ENCODE results near the gene SPATA13. TPM values are rescaled to one million over a fixed set of nuclear protein-coding genes. Genes with fewer than 3 reads are reported as not detected.

SPATA13 gene
- total RNA-seq, 1 experiment from 2014 or later: 2.1 TPM

- Histone ChIP-seq H3K4me1 (ENCODE audit: low read length) (no peaks in the 10 kb centered on the region), H4K20me1 (ENCODE audit: insufficient read depth, low read depth, low read length) (no peaks in the 10 kb centered on the region), H3K27ac (ENCODE audit: low read length) (no peak overlapping the region), H3K9me2 (replicated peaks; ENCODE audit: insufficient read depth, low read length) (no peaks in the 10 kb centered on the region), H3K4me3 (ENCODE audit: low read length) (no peak overlapping the region), H3K36me3 (ENCODE audit: insufficient read depth, low read length) (no peaks in the 10 kb centered on the region), H3K79me2 (ENCODE audit: low read length) (no peaks in the 10 kb centered on the region), H3K27me3 (ENCODE audit: low read length) (no peaks in the 10 kb centered on the region), H2AFZ (ENCODE audit: low read length) (no peak overlapping the region), H3K9ac (ENCODE audit: low read length) (no peak overlapping the region), H3K4me2 (ENCODE audit: low read depth, low read length, poor library complexity, severe bottlenecking) (no peak overlapping the region), H3K9me3 (ENCODE audit: low read length) (no peaks in the 10 kb centered on the region)
- no peak for DNase-seq
Observed at GRCh38 chr13:24264976-24265375, 104.5 kb downstream of the SPATA13 start.

GRCh38 chr13:24265453-24265852, 104.9 kb downstream of the SPATA13 start:
- Histone ChIP-seq H2AFZ (ENCODE audit: low read length) (no peak overlapping the region), H3K9me2 (replicated peaks; ENCODE audit: insufficient read depth, low read length) (no peaks in the 10 kb centered on the region), H3K27me3 (ENCODE audit: low read length) (no peaks in the 10 kb centered on the region), H3K9ac (ENCODE audit: low read length) (no peak overlapping the region), H3K36me3 (ENCODE audit: insufficient read depth, low read length) (no peaks in the 10 kb centered on the region), H4K20me1 (ENCODE audit: insufficient read depth, low read depth, low read length) (no peaks in the 10 kb centered on the region), H3K27ac (ENCODE audit: low read length) (no peak overlapping the region), H3K79me2 (ENCODE audit: low read length) (no peaks in the 10 kb centered on the region), H3K4me1 (ENCODE audit: low read length) (no peaks in the 10 kb centered on the region), H3K9me3 (ENCODE audit: low read length) (no peaks in the 10 kb centered on the region), H3K4me2 (ENCODE audit: low read depth, low read length, poor library complexity, severe bottlenecking) (no peak overlapping the region), H3K4me3 (ENCODE audit: low read length) (no peak overlapping the region)
- no peak for DNase-seq

GRCh38 chr13:24267274-24267673, 106.8 kb downstream of the SPATA13 start:
- Histone ChIP-seq H4K20me1 (ENCODE audit: insufficient read depth, low read depth, low read length) (no peaks in the 10 kb centered on the region), H3K9me3 (ENCODE audit: low read length) (no peaks in the 10 kb centered on the region), H3K4me3 (ENCODE audit: low read length) (no peak overlapping the region), H3K9me2 (replicated peaks; ENCODE audit: insufficient read depth, low read length) (no peaks in the 10 kb centered on the region), H3K27me3 (ENCODE audit: low read length) (no peaks in the 10 kb centered on the region), H3K36me3 (ENCODE audit: insufficient read depth, low read length) (no peaks in the 10 kb centered on the region), H3K27ac (ENCODE audit: low read length) (no peak overlapping the region), H3K4me2 (ENCODE audit: low read depth, low read length, poor library complexity, severe bottlenecking) (no peak overlapping the region), H3K9ac (ENCODE audit: low read length) (no peak overlapping the region), H2AFZ (ENCODE audit: low read length) (no peak overlapping the region), H3K4me1 (ENCODE audit: low read length) (no peaks in the 10 kb centered on the region), H3K79me2 (ENCODE audit: low read length) (no peaks in the 10 kb centered on the region)
- no peak for DNase-seq

GRCh38 chr13:24267801-24268200, 107.3 kb downstream of the SPATA13 start:
- H3K9me2 ChIP-seq (replicated peaks; ENCODE audit: insufficient read depth, low read length): no peaks in the 10 kb centered on the region
- no peak overlapping the region for H2AFZ ChIP-seq (ENCODE audit: low read length)
- no peak for DNase-seq
- H3K27ac ChIP-seq (ENCODE audit: low read length): no peak overlapping the region
- no peaks in the 10 kb centered on the region for H3K27me3 ChIP-seq (ENCODE audit: low read length)
- no peaks in the 10 kb centered on the region for H3K79me2 ChIP-seq (ENCODE audit: low read length)
- H3K9ac ChIP-seq (ENCODE audit: low read length): no peak overlapping the region
- no peaks in the 10 kb centered on the region for H4K20me1 ChIP-seq (ENCODE audit: insufficient read depth, low read depth, low read length)
- H3K4me3 ChIP-seq (ENCODE audit: low read length): no peak overlapping the region
- H3K4me1 ChIP-seq (ENCODE audit: low read length): no peaks in the 10 kb centered on the region
- H3K36me3 ChIP-seq (ENCODE audit: insufficient read depth, low read length): no peaks in the 10 kb centered on the region
- H3K4me2 ChIP-seq (ENCODE audit: low read depth, low read length, poor library complexity, severe bottlenecking): no peak overlapping the region
- no peaks in the 10 kb centered on the region for H3K9me3 ChIP-seq (ENCODE audit: low read length)

- H3K9ac ChIP-seq (ENCODE audit: low read length): no peak overlapping the region
- H3K79me2 ChIP-seq (ENCODE audit: low read length): no peaks in the 10 kb centered on the region
- no peak overlapping the region for H3K4me2 ChIP-seq (ENCODE audit: low read depth, low read length, poor library complexity, severe bottlenecking)
- no peak overlapping the region for H3K4me3 ChIP-seq (ENCODE audit: low read length)
- H3K9me3 ChIP-seq (ENCODE audit: low read length): no peaks in the 10 kb centered on the region
- no peaks in the 10 kb centered on the region for H3K9me2 ChIP-seq (replicated peaks; ENCODE audit: insufficient read depth, low read length)
- H2AFZ ChIP-seq (ENCODE audit: low read length): no peak overlapping the region
- H3K36me3 ChIP-seq (ENCODE audit: insufficient read depth, low read length): no peaks in the 10 kb centered on the region
- H3K27ac ChIP-seq (ENCODE audit: low read length): no peak overlapping the region
- H3K4me1 ChIP-seq (ENCODE audit: low read length): no peaks in the 10 kb centered on the region
- H3K27me3 ChIP-seq (ENCODE audit: low read length): no peaks in the 10 kb centered on the region
- H4K20me1 ChIP-seq (ENCODE audit: insufficient read depth, low read depth, low read length): no peaks in the 10 kb centered on the region
- no peak for DNase-seq
Observed at GRCh38 chr13:24269821-24270220, 109.3 kb downstream of the SPATA13 start.

GRCh38 chr13:24270639-24271141, 110.2 kb downstream of the SPATA13 start:
- H3K9me2 ChIP-seq (replicated peaks; ENCODE audit: insufficient read depth, low read length): no peaks in the 10 kb centered on the region
- H3K4me3 ChIP-seq (ENCODE audit: low read length): no peak overlapping the region
- H4K20me1 ChIP-seq (ENCODE audit: insufficient read depth, low read depth, low read length): no peaks in the 10 kb centered on the region
- H3K27me3 ChIP-seq (ENCODE audit: low read length): no peaks in the 10 kb centered on the region
- no peaks in the 10 kb centered on the region for H3K4me1 ChIP-seq (ENCODE audit: low read length)
- no peak for DNase-seq
- no peak overlapping the region for H3K9ac ChIP-seq (ENCODE audit: low read length)
- no peaks in the 10 kb centered on the region for H3K79me2 ChIP-seq (ENCODE audit: low read length)
- H2AFZ ChIP-seq (ENCODE audit: low read length): no peak overlapping the region
- H3K27ac ChIP-seq (ENCODE audit: low read length): no peak overlapping the region
- no peaks in the 10 kb centered on the region for H3K36me3 ChIP-seq (ENCODE audit: insufficient read depth, low read length)
- H3K4me2 ChIP-seq (ENCODE audit: low read depth, low read length, poor library complexity, severe bottlenecking): no peak overlapping the region
- H3K9me3 ChIP-seq (ENCODE audit: low read length): no peaks in the 10 kb centered on the region

GRCh38 chr13:24271231-24271600, 110.7 kb downstream of the SPATA13 start:
- Histone ChIP-seq H3K79me2 (ENCODE audit: low read length) (no peaks in the 10 kb centered on the region), H3K4me3 (ENCODE audit: low read length) (no peak overlapping the region), H3K9me3 (ENCODE audit: low read length) (no peaks in the 10 kb centered on the region), H3K27me3 (ENCODE audit: low read length) (no peaks in the 10 kb centered on the region), H3K9ac (ENCODE audit: low read length) (no peak overlapping the region), H3K4me2 (ENCODE audit: low read depth, low read length, poor library complexity, severe bottlenecking) (no peak overlapping the region), H3K36me3 (ENCODE audit: insufficient read depth, low read length) (no peaks in the 10 kb centered on the region), H3K4me1 (ENCODE audit: low read length) (no peaks in the 10 kb centered on the region), H2AFZ (ENCODE audit: low read length) (no peak overlapping the region), H3K9me2 (replicated peaks; ENCODE audit: insufficient read depth, low read length) (no peaks in the 10 kb centered on the region), H4K20me1 (ENCODE audit: insufficient read depth, low read depth, low read length) (no peaks in the 10 kb centered on the region), H3K27ac (ENCODE audit: low read length) (no peak overlapping the region)
- no peak for DNase-seq

GRCh38 chr13:24271601-24272451, 111.3 kb downstream of the SPATA13 start:
- H2AFZ ChIP-seq (ENCODE audit: low read length): no peak overlapping the region
- no peaks in the 10 kb centered on the region for H3K9me3 ChIP-seq (ENCODE audit: low read length)
- H3K27ac ChIP-seq (ENCODE audit: low read length): no peak overlapping the region
- H3K4me1 ChIP-seq (ENCODE audit: low read length): no peaks in the 10 kb centered on the region
- no peaks in the 10 kb centered on the region for H3K27me3 ChIP-seq (ENCODE audit: low read length)
- no peak overlapping the region for H3K4me2 ChIP-seq (ENCODE audit: low read depth, low read length, poor library complexity, severe bottlenecking)
- no peaks in the 10 kb centered on the region for H3K36me3 ChIP-seq (ENCODE audit: insufficient read depth, low read length)
- no peak for DNase-seq
- no peaks in the 10 kb centered on the region for H3K9me2 ChIP-seq (replicated peaks; ENCODE audit: insufficient read depth, low read length)
- H3K4me3 ChIP-seq (ENCODE audit: low read length): no peak overlapping the region
- no peaks in the 10 kb centered on the region for H3K79me2 ChIP-seq (ENCODE audit: low read length)
- H3K9ac ChIP-seq (ENCODE audit: low read length): no peak overlapping the region
- H4K20me1 ChIP-seq (ENCODE audit: insufficient read depth, low read depth, low read length): no peaks in the 10 kb centered on the region

Data from Karpas-422 (cell line).